PFSK-1 (cell line): Measurements from ENCODE around the gene SLC1A5.
A peak's percentile ranks its signal among the peaks of the same experiment; 100 is the strongest.

ENCODE experiments used
- FOXP2 ChIP-seq: optimal IDR thresholded peaks from 2 replicates; pipeline ENCODE3; 2011; ENCODE audit warnings: borderline replicate concordance, control low read depth, inconsistent platforms; ENCODE audit not compliant: insufficient read depth; ENCODE audit errors: extremely low read length, extremely low read depth
- POLR2AphosphoS5 ChIP-seq: IDR thresholded peaks from 2 replicates; pipeline ENCODE4 v1.6.1; 2012; ENCODE audit warnings: low read depth, mild to moderate bottlenecking, control low read depth, low read length, moderate library complexity
- SIN3A ChIP-seq: IDR thresholded peaks from 2 replicates; pipeline ENCODE4 v1.6.1; 2012; ENCODE audit warnings: mild to moderate bottlenecking, low read length, moderate library complexity, borderline replicate concordance; ENCODE audit not compliant: insufficient read depth
- TAF1 ChIP-seq: IDR thresholded peaks from 2 replicates; pipeline ENCODE4 v1.6.1; 2012; ENCODE audit warnings: low read length, control low read depth, borderline replicate concordance; ENCODE audit not compliant: insufficient read depth
- TF ChIP-seq, protein P1 (sequence below), 2 experiments: IDR thresholded peaks; 2 replicates each; pipeline versions ENCODE4 v1.6.1 to v1.8.0; 2011 to 2012; ENCODE audit warnings: low read depth in 2 of 2, low read length in 2 of 2, control low read depth in 1 of 2, inconsistent platforms in 1 of 2, mild to moderate bottlenecking in 1 of 2, moderate library complexity in 1 of 2; ENCODE audit not compliant: insufficient read depth in 1 of 2

The SLC1A5 gene

DNA sequence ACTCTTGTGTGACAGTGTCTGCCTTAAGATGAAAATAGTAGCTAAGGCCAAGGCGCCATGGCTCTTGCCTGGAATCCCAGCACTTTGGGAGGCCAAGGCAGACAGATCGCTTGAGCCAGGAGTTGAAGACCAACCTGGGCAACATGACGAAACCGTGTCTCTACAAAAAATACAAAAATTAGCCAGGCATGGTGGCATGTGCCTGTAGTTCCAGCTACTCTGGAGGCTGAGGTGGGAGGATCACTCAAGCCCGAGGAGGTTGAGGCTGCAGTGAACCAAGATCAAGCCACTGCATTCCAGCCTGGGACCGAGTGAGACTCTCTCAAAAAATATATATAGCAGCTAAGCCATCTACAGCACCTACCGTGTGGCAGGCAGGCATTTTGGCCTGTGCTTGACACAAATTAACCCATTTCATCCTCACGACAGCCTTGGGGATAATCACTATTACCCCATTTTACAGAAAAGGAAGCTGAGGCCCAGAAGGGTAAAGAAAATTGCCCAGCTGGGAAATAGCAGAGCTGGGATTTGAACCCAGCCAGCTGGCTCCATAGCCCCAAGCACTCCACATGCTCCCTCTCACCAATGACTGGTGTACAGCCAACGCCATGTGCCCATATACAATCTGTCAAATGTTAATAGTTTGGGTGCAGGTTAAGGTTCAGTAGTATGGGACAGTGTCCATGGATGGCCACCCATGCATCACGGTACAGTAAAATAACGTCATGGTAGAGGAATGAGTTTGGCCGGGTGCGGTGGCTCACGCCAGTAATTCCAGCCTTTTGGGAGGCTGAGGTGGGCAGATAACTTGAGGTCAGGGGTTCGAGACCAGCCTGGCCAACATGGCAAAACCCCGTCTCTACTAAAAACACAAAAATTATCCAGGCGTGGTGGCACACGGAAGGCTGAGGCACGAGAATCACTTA, 3.1 kb downstream of the SLC1A5 start:
- TF ChIP-seq POLR2AphosphoS5: no peak
- TF ChIP-seq TAF1: no peak
- no peak; the same call in 1 of the 2 replicates for TF ChIP-seq SIN3A
- TF ChIP-seq FOXP2: no peak
- TF ChIP-seq, protein P1, sequence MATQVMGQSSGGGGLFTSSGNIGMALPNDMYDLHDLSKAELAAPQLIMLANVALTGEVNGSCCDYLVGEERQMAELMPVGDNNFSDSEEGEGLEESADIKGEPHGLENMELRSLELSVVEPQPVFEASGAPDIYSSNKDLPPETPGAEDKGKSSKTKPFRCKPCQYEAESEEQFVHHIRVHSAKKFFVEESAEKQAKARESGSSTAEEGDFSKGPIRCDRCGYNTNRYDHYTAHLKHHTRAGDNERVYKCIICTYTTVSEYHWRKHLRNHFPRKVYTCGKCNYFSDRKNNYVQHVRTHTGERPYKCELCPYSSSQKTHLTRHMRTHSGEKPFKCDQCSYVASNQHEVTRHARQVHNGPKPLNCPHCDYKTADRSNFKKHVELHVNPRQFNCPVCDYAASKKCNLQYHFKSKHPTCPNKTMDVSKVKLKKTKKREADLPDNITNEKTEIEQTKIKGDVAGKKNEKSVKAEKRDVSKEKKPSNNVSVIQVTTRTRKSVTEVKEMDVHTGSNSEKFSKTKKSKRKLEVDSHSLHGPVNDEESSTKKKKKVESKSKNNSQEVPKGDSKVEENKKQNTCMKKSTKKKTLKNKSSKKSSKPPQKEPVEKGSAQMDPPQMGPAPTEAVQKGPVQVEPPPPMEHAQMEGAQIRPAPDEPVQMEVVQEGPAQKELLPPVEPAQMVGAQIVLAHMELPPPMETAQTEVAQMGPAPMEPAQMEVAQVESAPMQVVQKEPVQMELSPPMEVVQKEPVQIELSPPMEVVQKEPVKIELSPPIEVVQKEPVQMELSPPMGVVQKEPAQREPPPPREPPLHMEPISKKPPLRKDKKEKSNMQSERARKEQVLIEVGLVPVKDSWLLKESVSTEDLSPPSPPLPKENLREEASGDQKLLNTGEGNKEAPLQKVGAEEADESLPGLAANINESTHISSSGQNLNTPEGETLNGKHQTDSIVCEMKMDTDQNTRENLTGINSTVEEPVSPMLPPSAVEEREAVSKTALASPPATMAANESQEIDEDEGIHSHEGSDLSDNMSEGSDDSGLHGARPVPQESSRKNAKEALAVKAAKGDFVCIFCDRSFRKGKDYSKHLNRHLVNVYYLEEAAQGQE (IDR thresholded peaks at IDR 0.05; ENCODE audit: insufficient read depth in 1 of 2, low read depth in 2 of 2, low read length in 2 of 2): no peak

DNA sequence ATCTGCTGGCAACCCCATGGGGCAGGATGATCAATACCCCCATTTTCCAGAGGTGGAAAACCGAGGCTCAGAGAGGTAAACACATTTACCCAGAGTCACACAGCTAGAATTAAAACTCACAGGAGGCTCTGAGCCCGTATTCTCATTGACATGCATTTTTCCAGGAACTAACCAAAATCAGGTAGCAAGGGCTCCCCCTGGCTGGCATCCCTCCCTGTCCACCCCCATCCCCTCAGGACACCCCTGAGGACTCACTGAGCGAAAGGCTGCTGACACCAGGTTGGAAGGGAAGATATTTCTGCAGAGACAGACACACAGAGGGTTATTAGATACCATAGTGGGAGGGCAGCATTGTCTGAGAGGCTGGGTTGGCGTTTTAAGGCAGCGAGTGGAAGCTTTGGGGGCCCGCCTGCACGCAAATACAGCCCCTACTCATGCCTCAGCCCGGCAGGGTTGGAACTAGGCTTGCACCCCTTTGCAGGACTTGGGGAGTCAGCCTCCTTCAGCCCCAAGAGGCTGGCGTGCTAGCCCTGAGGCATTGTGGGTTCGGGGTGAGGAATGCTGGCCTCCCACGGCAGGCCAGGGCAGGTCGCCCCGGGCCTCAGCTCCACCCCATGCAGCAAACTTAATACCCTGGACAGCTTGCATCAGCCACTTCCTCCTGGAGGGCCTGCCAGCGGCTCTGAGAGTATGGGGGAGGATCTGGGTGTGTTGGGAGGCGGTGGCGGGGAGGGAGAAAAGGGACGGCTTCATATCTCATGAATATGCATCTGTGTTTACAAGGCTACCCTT, 3.9 kb downstream of the SLC1A5 start:
- TF ChIP-seq FOXP2 (peak; percentile 95), POLR2AphosphoS5 (peak; percentile 84; the same call in 1 of the 2 replicates), SIN3A (peak; percentile 86; the same call in 1 of the 2 replicates), TAF1 (peak; percentile 38; the same call in 1 of the 2 replicates)
- TF ChIP-seq, protein P1 (IDR thresholded peaks at IDR 0.05; ENCODE audit: insufficient read depth in 1 of 2, low read depth in 2 of 2, low read length in 2 of 2): 0 out of 4 replicates have a peak, but pooled peaks of 1 of the 2 experiments have one; percentile 35

DNA sequence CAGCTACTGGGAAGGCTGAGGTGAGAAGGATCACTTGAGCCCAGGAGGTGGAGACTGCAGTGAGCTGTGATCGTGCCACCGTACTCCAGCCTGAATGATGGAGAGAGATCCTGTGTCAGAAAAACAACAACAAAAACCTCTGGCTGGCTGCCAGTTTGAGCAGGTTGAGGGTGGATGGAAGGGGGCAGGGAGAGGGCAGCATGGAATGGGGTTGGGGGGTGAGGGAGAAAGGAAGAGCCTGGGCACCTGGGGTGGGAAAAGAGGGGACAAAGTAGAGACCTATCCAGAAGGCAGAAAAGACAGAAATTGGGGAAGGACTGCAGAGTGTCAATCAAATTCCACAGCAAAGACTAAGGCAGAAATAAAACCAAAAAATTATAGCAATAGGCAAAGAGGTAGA, 4.7 kb downstream of the SLC1A5 start:
- TF ChIP-seq SIN3A (no peak), FOXP2 (no peak), TAF1 (no peak), POLR2AphosphoS5 (no peak; the same call in 1 of the 2 replicates)
- TF ChIP-seq, protein P1 (IDR thresholded peaks at IDR 0.05; ENCODE audit: insufficient read depth in 1 of 2, low read depth in 2 of 2, low read length in 2 of 2): no peak

- TF ChIP-seq SIN3A: no peak
- no peak for TF ChIP-seq TAF1
- TF ChIP-seq, protein P1 (IDR thresholded peaks at IDR 0.05; ENCODE audit: insufficient read depth in 1 of 2, low read depth in 2 of 2, low read length in 2 of 2): no peak
- TF ChIP-seq FOXP2: no peak
- no peak for TF ChIP-seq POLR2AphosphoS5
Measured at GRCh38 chr19:46782355-46783019, 5.9 kb downstream of the SLC1A5 start.
